Liver (tissue), 9 donors: ENCODE data around the gene NCAPD2. TPM values are rescaled to one million over a fixed set of nuclear protein-coding genes. Genes with fewer than 3 reads are reported as not detected.

ENCODE experiments used
- DNase-seq: peaks from one replicate; pipeline ENCODE4 v3.0.0-alpha.2; 2017; ENCODE audit warnings: low spot score
- H3K27ac ChIP-seq, 2 donors: one replicate each; pipeline ENCODE4 v1.7.0; 2013; ENCODE audit warnings: inconsistent platforms in 2 of 2, low read length in 2 of 2, control low read depth in 1 of 2, low read depth in 1 of 2, mild to moderate bottlenecking in 1 of 2
- H3K27me3 ChIP-seq, 4 donors: one replicate each; pipeline versions ENCODE4 v1.6.1 to v1.7.0; 2013; ENCODE audit warnings: low read length in 3 of 4, inconsistent platforms in 1 of 4, mild to moderate bottlenecking in 1 of 4, moderate library complexity in 1 of 4; ENCODE audit not compliant: control insufficient read depth in 4 of 4, insufficient read depth in 4 of 4
- H3K36me3 ChIP-seq, 4 donors: one replicate each; pipeline versions ENCODE4 v1.6.1 to v1.7.0; 2013; ENCODE audit warnings: low read length in 3 of 4, mild to moderate bottlenecking in 3 of 4, low read depth in 1 of 4, moderate library complexity in 1 of 4; ENCODE audit not compliant: control insufficient read depth in 4 of 4, insufficient read depth in 3 of 4
- H3K4me1 ChIP-seq, 4 donors: one replicate each; pipeline versions ENCODE4 v1.6.1 to v1.7.0; 2013; ENCODE audit warnings: low read length in 3 of 4, mild to moderate bottlenecking in 3 of 4, moderate library complexity in 1 of 4; ENCODE audit not compliant: control insufficient read depth in 4 of 4, insufficient read depth in 4 of 4
- H3K4me3 ChIP-seq, 3 donors: one replicate each; pipeline versions ENCODE4 v1.6.1 to v1.7.0; 2013; ENCODE audit warnings: low read length in 3 of 3, control low read depth in 1 of 3, low read depth in 1 of 3, mild to moderate bottlenecking in 1 of 3
- H3K9ac ChIP-seq, 2 donors: one replicate each; pipeline ENCODE4 v1.7.0; 2013; ENCODE audit warnings: low read length in 2 of 2, mild to moderate bottlenecking in 2 of 2, moderate library complexity in 2 of 2, control low read depth in 1 of 2, low read depth in 1 of 2
- H3K9me3 ChIP-seq, 4 donors: one replicate each; pipeline versions ENCODE4 v1.6.1 to v1.7.0; 2013; ENCODE audit warnings: low read length in 3 of 4; ENCODE audit not compliant: control insufficient read depth in 4 of 4
- ATF3 ChIP-seq: IDR thresholded peaks from 2 replicates; pipeline ENCODE4 v1.6.1; 2016; ENCODE audit warnings: antibody characterized with exemption
- CTCF ChIP-seq: fragments of 150-350 bp; IDR thresholded peaks from 2 replicates; pipeline ENCODE4 v1.5.1; 2017; ENCODE audit warnings: improper control_type of control experiment, low read depth, low read length; ENCODE audit not compliant: missing input control
- EGR1 ChIP-seq, 2 donors: IDR thresholded peaks; 2 replicates each; pipeline ENCODE4 v1.6.1; 2016 to 2018; ENCODE audit warnings: antibody characterized with exemption in 2 of 2, low read depth in 2 of 2
- FOXA1 ChIP-seq: IDR thresholded peaks from 2 replicates; pipeline ENCODE4 v1.6.1; 2016; ENCODE audit warnings: antibody characterized with exemption
- GABPA ChIP-seq, 2 donors: IDR thresholded peaks in 1 of 2; conservative IDR thresholded peaks in 1 of 2; 2 replicates each; pipeline ENCODE4 v1.6.1; 2016; ENCODE audit warnings: antibody characterized with exemption in 2 of 2, mild to moderate bottlenecking in 1 of 2, moderate library complexity in 1 of 2
- HNF4G ChIP-seq: IDR thresholded peaks from 2 replicates; pipeline ENCODE4 v1.6.1; 2016; ENCODE audit warnings: antibody characterized with exemption
- MAX ChIP-seq: IDR thresholded peaks from 2 replicates; pipeline ENCODE4 v1.6.1; 2016; ENCODE audit warnings: antibody characterized with exemption
- NR2F2 ChIP-seq: IDR thresholded peaks from 2 replicates; pipeline ENCODE4 v1.6.1; 2016; ENCODE audit warnings: antibody characterized with exemption
- RAD21 ChIP-seq, 2 donors: IDR thresholded peaks; 2 replicates each; pipeline ENCODE4 v1.6.1; 2016; ENCODE audit warnings: antibody characterized with exemption in 2 of 2, mild to moderate bottlenecking in 2 of 2
- REST ChIP-seq: IDR thresholded peaks from 2 replicates; pipeline ENCODE4 v1.6.1; 2016; ENCODE audit warnings: antibody characterized with exemption, mild to moderate bottlenecking
- RXRA ChIP-seq, 2 donors: IDR thresholded peaks; 2 replicates each; pipeline ENCODE4 v1.6.1; 2017 to 2018; ENCODE audit warnings: antibody characterized with exemption in 2 of 2, mild to moderate bottlenecking in 1 of 2
- SP1 ChIP-seq: IDR thresholded peaks from 2 replicates; pipeline ENCODE4 v1.6.1; 2018; ENCODE audit warnings: antibody characterized with exemption, mild to moderate bottlenecking
- TAF1 ChIP-seq: conservative IDR thresholded peaks from 2 replicates; pipeline ENCODE4 v1.6.1; 2016; ENCODE audit warnings: antibody characterized with exemption, mild to moderate bottlenecking
- YY1 ChIP-seq: IDR thresholded peaks from 2 replicates; pipeline ENCODE4 v1.6.1; 2016; ENCODE audit warnings: antibody characterized with exemption, mild to moderate bottlenecking
- WGBS: extraction: QIAGEN DNeasy Blood & Tissue Kit; methylation state at CpG from one replicate; pipeline ENCODE4 v1.1.7; 2013; 5-methylcytosine and 5-hydroxymethylcytosine counted together
- polyA plus RNA-seq, 2 donors: library from polyadenylated mRNA; stranded (reverse) in 1 of 2; unstranded in 1 of 2; fragments of 200-250 nt in 1 of 2; fragments of >200 nt in 1 of 2; fragmentation: Nextera tagmentation in 1 of 2; extraction: Ambion mirVana in 1 of 2; gene quantifications; one replicate each; pipeline versions ENCODE4 v1.2.1 to v1.2.3, GENCODE V29; 2013 to 2015
- total RNA-seq, 2 donors: library from RNA; depleted of rRNA; stranded (reverse); fragments of >200 nt; gene quantifications; one replicate each; pipeline ENCODE4 v1.2.3, GENCODE V29; 2014
- donor health status: healthy.
- donor health status: healthy.
- donor health status: healthy.
- donor health status: healthy.
- donor health status: healthy.

NCAPD2 gene
- total and polyA plus RNA-seq, 4 donors: 2.0 to 55.1 (median 7.4) TPM

- no peak for TF ChIP-seq CTCF
- no peak for TF ChIP-seq RAD21 (IDR thresholded peaks at IDR 0.05)
- peak; percentile 85 to 88 for TF ChIP-seq RXRA (IDR thresholded peaks at IDR 0.05)
- peak; percentile 11 for TF ChIP-seq NR2F2
- peak; percentile 62 for TF ChIP-seq YY1
- TF ChIP-seq FOXA1: peak; percentile 60
- no peak for TF ChIP-seq TAF1
- TF ChIP-seq ATF3: no peak
- peak; percentile 86 for TF ChIP-seq HNF4G
- TF ChIP-seq EGR1 (IDR thresholded peaks at IDR 0.05; ENCODE audit: low read depth in 2 of 2): no peak
- TF ChIP-seq SP1: peak; percentile 92
- peak; percentile 33 for TF ChIP-seq MAX
- peak in 1 of 2 donors; percentile 64 for TF ChIP-seq GABPA (IDR thresholded peaks at IDR 0.05 in 1 of 2, conservative IDR thresholded peaks at IDR 0.05 in 1 of 2)
Observed at GRCh38 chr12:6532051-6532926, 38.4 kb downstream of the NCAPD2 start (continued).

- H3K27ac ChIP-seq: peak overlapping the region; percentile 99 to 100
- WGBS: 3% methylated on average over 14 of the region's 14 CpGs
- H3K9me3 ChIP-seq: no peaks in the 10 kb centered on the region
- TF ChIP-seq CTCF (no peak), REST (peak; percentile 23), GABPA (IDR thresholded peaks at IDR 0.05 in 1 of 2, conservative IDR thresholded peaks at IDR 0.05 in 1 of 2) (peak in 1 of 2 donors; percentile 68), RAD21 (IDR thresholded peaks at IDR 0.05) (no peak), YY1 (peak; percentile 45), RXRA (IDR thresholded peaks at IDR 0.05) (peak in 1 of 2 donors; percentile 10), FOXA1 (no peak), TAF1 (peak; percentile 33), HNF4G (no peak), MAX (no peak), ATF3 (no peak), SP1 (peak; percentile 18)
- peak; percentile 67 for DNase-seq
- H3K36me3 ChIP-seq: peaks cover 17 to 49% (median 39%) of the 10 kb centered on the region in 4 donors
- peak overlapping the region; percentile 64 to 71 (median 65) for H3K4me3 ChIP-seq
- peaks cover 6 to 48% (median 35%) of the 10 kb centered on the region in 4 donors for H3K4me1 ChIP-seq
- H3K9ac ChIP-seq: peak overlapping the region; percentile 93 to 95
- H3K27me3 ChIP-seq: no peaks in the 10 kb centered on the region
Observed at GRCh38 chr12:6532927-6533652, 39.2 kb downstream of the NCAPD2 start.
